Measurements from ENCODE around the gene SLC6A20.

SLC6A20 gene

GRCh38 chr3:45800611-45801010 is 4.3 kb upstream of the SLC6A20 start:
- DNase-seq (ENCODE audit: low read depth in 2 of 2) = no peak

- DNase-seq (ENCODE audit: low read depth in 2 of 2) = no peak
Observed at GRCh38 chr3:45799586-45799985, 3.2 kb upstream of the SLC6A20 start.

GRCh38 chr3:45798034-45798433 is 1.7 kb upstream of the SLC6A20 start:
- no peak for DNase-seq (ENCODE audit: low read depth in 2 of 2)

GRCh38 chr3:45796902-45797637 is 734 bp upstream of the SLC6A20 start:
- DNase-seq (ENCODE audit: low read depth in 2 of 2) = no peak

GRCh38 chr3:45795509-45795881 is 841 bp downstream of the SLC6A20 start:
- DNase-seq (ENCODE audit: low read depth in 2 of 2) = no peak

- DNase-seq (ENCODE audit: low read depth in 2 of 2) = no peak
Observed at GRCh38 chr3:45794660-45795059, 1.7 kb downstream of the SLC6A20 start.

- DNase-seq (ENCODE audit: low read depth in 2 of 2) = no peak
Observed at GRCh38 chr3:45794177-45794560, 2.2 kb downstream of the SLC6A20 start.

- DNase-seq (ENCODE audit: low read depth in 2 of 2) = no peak
Observed at GRCh38 chr3:45793482-45794176, 2.7 kb downstream of the SLC6A20 start.

GRCh38 chr3:45792516-45793172 is 3.7 kb downstream of the SLC6A20 start:
- DNase-seq (ENCODE audit: low read depth in 2 of 2) = no peak

GRCh38 chr3:45792036-45792435 is 4.3 kb downstream of the SLC6A20 start:
- DNase-seq (ENCODE audit: low read depth in 2 of 2) = no peak

- no peak for DNase-seq (ENCODE audit: low read depth in 2 of 2)
Observed at GRCh38 chr3:45790596-45790995, 5.7 kb downstream of the SLC6A20 start.

- no peak for DNase-seq (ENCODE audit: low read depth in 2 of 2)
Observed at GRCh38 chr3:45789235-45789812, 7.0 kb downstream of the SLC6A20 start.

GRCh38 chr3:45787551-45787950 is 8.8 kb downstream of the SLC6A20 start:
- DNase-seq (ENCODE audit: low read depth in 2 of 2) = no peak

GRCh38 chr3:45786801-45787495 is 9.4 kb downstream of the SLC6A20 start:
- no peak for DNase-seq (ENCODE audit: low read depth in 2 of 2)

- DNase-seq (ENCODE audit: low read depth in 2 of 2) = no peak
Observed at GRCh38 chr3:45785605-45786150, 10.7 kb downstream of the SLC6A20 start.

- DNase-seq (ENCODE audit: low read depth in 2 of 2) = no peak
Observed at GRCh38 chr3:45783667-45784066, 12.7 kb downstream of the SLC6A20 start.

GRCh38 chr3:45782381-45782780 is 14.0 kb downstream of the SLC6A20 start:
- DNase-seq (ENCODE audit: low read depth in 2 of 2) = no peak

- DNase-seq (ENCODE audit: low read depth in 2 of 2) = no peak
Observed at GRCh38 chr3:45781841-45782240, 14.5 kb downstream of the SLC6A20 start.

- DNase-seq (ENCODE audit: low read depth in 2 of 2) = no peak
Observed at GRCh38 chr3:45781271-45781670, 15.1 kb downstream of the SLC6A20 start.

- DNase-seq (ENCODE audit: low read depth in 2 of 2) = no peak
Observed at GRCh38 chr3:45779746-45780735, 16.3 kb downstream of the SLC6A20 start.
